Measurements from ENCODE around the gene LPP.

The LPP gene

GRCh38 chr3:188874576-188874975 lies 720.6 kb downstream of the LPP start:
- no peak for DNase-seq

GRCh38 chr3:188875413-188875812 lies 721.5 kb downstream of the LPP start:
- no peak for DNase-seq

GRCh38 chr3:188876370-188876769 lies 722.4 kb downstream of the LPP start:
- DNase-seq: no peak

GRCh38 chr3:188877381-188877780 lies 723.4 kb downstream of the LPP start:
- no peak for DNase-seq

- DNase-seq: no peak
Measured at GRCh38 chr3:188878076-188878475, 724.1 kb downstream of the LPP start.

- DNase-seq: no peak
Measured at GRCh38 chr3:188881954-188882641, 728.1 kb downstream of the LPP start.

- no peak for DNase-seq
Measured at GRCh38 chr3:188884299-188885043, 730.5 kb downstream of the LPP start.

- no peak for DNase-seq
Measured at GRCh38 chr3:188888321-188889053, 734.5 kb downstream of the LPP start.

- no peak for DNase-seq
Measured at GRCh38 chr3:188889054-188889491, 735.1 kb downstream of the LPP start.

GRCh38 chr3:188890572-188891270 lies 736.8 kb downstream of the LPP start:
- no peak for DNase-seq

- no peak for DNase-seq
Measured at GRCh38 chr3:188899881-188900280, 745.9 kb downstream of the LPP start.

- no peak for DNase-seq
Measured at GRCh38 chr3:188900421-188900951, 746.5 kb downstream of the LPP start.

GRCh38 chr3:188901126-188901525 lies 747.2 kb downstream of the LPP start:
- DNase-seq: no peak

- no peak for DNase-seq
Measured at GRCh38 chr3:188901671-188902287, 747.8 kb downstream of the LPP start.

- DNase-seq: no peak
Measured at GRCh38 chr3:188904670-188905069, 750.7 kb downstream of the LPP start.

GRCh38 chr3:188905547-188905946 lies 751.6 kb downstream of the LPP start:
- no peak for DNase-seq

GRCh38 chr3:188906236-188906635 lies 752.3 kb downstream of the LPP start:
- DNase-seq: no peak

- DNase-seq: no peak
Measured at GRCh38 chr3:188908002-188908850, 754.3 kb downstream of the LPP start.

- no peak for DNase-seq
Measured at GRCh38 chr3:188911026-188911850, 757.3 kb downstream of the LPP start.

- no peak for DNase-seq
Measured at GRCh38 chr3:188913084-188913483, 759.1 kb downstream of the LPP start.

GRCh38 chr3:188914552-188914951 lies 760.6 kb downstream of the LPP start:
- DNase-seq: no peak

Data from stimulated activated naive CD4-positive, alpha-beta T cell treated with Interleukin-2 at 50 U/mL for 16 hours (primary cell).